SH-SY5Y (cell line): Measurements from ENCODE around the gene LANCL1.

ENCODE experiments used
- GATA2 ChIP-seq: IDR thresholded peaks from 2 replicates; pipeline ENCODE4 v1.6.1; 2011; ENCODE audit warnings: mild to moderate bottlenecking, low read depth, low read length
- GATA3 ChIP-seq: IDR thresholded peaks from 2 replicates; pipeline ENCODE4 v1.6.1; 2011; ENCODE audit warnings: low read depth, mild to moderate bottlenecking, low read length, moderate library complexity

GRCh38 chr2:210421916-210422315 is 54.6 kb downstream of the LANCL1 start:
- TF ChIP-seq GATA2 (no peak), GATA3 (no peak)
